MM.1S (cell line): ENCODE data around the gene NSD2.

Experiments used
- DNase-seq: peaks from one replicate; pipeline ENCODE4 v3.0.0-alpha.2; 2015
- H2AFZ ChIP-seq: fragments of 300-600 bp; sonication (generic); 2 replicates; pipeline ENCODE4 v1.6.0; 2016; ENCODE audit warnings: antibody characterized with exemption, low read length
- H3F3A ChIP-seq: fragments of 300-600 bp; sonication (generic); 2 replicates; pipeline ENCODE4 v1.6.1; 2016; ENCODE audit warnings: mild to moderate bottlenecking, antibody characterized with exemption, low read length, moderate library complexity, mixed read lengths; ENCODE audit not compliant: insufficient read depth
- H3K27ac ChIP-seq: fragments of 300-600 bp; sonication (generic); 2 replicates; pipeline ENCODE4 v1.5.1; 2016; ENCODE audit warnings: mild to moderate bottlenecking, low read length
- H3K27me3 ChIP-seq: fragments of 300-600 bp; sonication (generic); replicated peaks from 2 replicates; pipeline ENCODE4 v1.6.0; 2016; ENCODE audit warnings: low read length; ENCODE audit not compliant: insufficient read depth
- H3K36me3 ChIP-seq: fragments of 300-600 bp; sonication (generic); replicated peaks from 2 replicates; pipeline ENCODE4 v1.6.1; 2016; ENCODE audit warnings: mild to moderate bottlenecking, low read length, mixed read lengths; ENCODE audit not compliant: insufficient read depth
- H3K4me1 ChIP-seq: fragments of 300-600 bp; sonication (generic); 2 replicates; pipeline ENCODE4 v1.6.1; 2016; ENCODE audit warnings: low read length, mixed read lengths
- H3K4me2 ChIP-seq: fragments of 300-600 bp; sonication (generic); 2 replicates; pipeline ENCODE4 v1.6.0; 2016; ENCODE audit warnings: low read depth, low read length
- H3K4me3 ChIP-seq: fragments of 300-600 bp; sonication (generic); 2 replicates; pipeline ENCODE4 v1.5.1; 2016; ENCODE audit warnings: low read length, mixed read lengths
- H3K79me2 ChIP-seq: fragments of 300-600 bp; sonication (generic); 2 replicates; pipeline ENCODE4 v1.6.1; 2016; ENCODE audit warnings: mixed run types, low read length, mixed read lengths
- H3K9ac ChIP-seq: fragments of 300-600 bp; sonication (generic); 2 replicates; pipeline ENCODE4 v1.6.1; 2016; ENCODE audit warnings: low read length, mixed read lengths
- H3K9me2 ChIP-seq: fragments of 300-600 bp; sonication (generic); replicated peaks from 2 replicates; pipeline ENCODE4 v1.6.1; 2016; ENCODE audit warnings: mild to moderate bottlenecking, low read length, mixed read lengths; ENCODE audit not compliant: insufficient read depth
- H3K9me3 ChIP-seq: fragments of 300-600 bp; sonication (generic); replicated peaks from 2 replicates; pipeline ENCODE4 v1.6.1; 2016; ENCODE audit warnings: mild to moderate bottlenecking, low read length, mixed read lengths; ENCODE audit not compliant: insufficient read depth
- H4K20me1 ChIP-seq: fragments of 300-600 bp; sonication (generic); 2 replicates; pipeline ENCODE4 v1.6.1; 2016; ENCODE audit warnings: mild to moderate bottlenecking, low read length, moderate library complexity, mixed read lengths; ENCODE audit not compliant: insufficient read depth
- EZH2 ChIP-seq: fragments of 300-600 bp; sonication (generic); optimal IDR thresholded peaks from 2 replicates; pipeline ENCODE3; 2017; ENCODE audit warnings: low read depth, mild to moderate bottlenecking, antibody characterized with exemption, low read length, mixed read lengths
- EZH2phosphoT487 ChIP-seq: fragments of 300-600 bp; sonication (generic); IDR thresholded peaks from 2 replicates; pipeline ENCODE4 v1.6.1; 2018; ENCODE audit warnings: antibody characterized with exemption, low read length
- TF ChIP-seq, protein P1 (sequence below): fragments of 300-600 bp; sonication (generic); IDR thresholded peaks from 2 replicates; pipeline ENCODE4 v1.5.1; 2016; ENCODE audit warnings: antibody characterized with exemption, low read length, mixed read lengths

Gene NSD2

DNA sequence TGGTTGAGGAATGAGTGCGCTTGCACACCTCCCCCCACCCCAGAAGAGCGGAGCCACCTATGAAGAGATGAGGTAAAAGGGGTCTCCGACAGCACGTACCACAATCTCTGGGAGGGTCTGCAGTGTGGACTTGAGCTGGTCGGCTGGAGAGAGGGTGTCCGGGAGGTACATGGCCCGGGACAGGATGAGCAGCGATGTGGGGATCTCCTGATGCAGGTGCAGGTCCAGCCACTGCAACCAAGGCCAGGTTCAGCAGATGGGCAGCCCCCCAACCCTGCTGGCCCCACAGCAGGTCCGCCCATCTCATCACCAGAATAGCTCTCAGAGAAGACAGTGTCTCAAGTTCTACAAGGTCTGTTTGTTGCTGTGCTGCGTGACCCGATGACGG, 47.7 kb upstream of the NSD2 start:
- Histone ChIP-seq H3K36me3 (no peaks in the 10 kb centered on the region), H4K20me1 (no peaks in the 10 kb centered on the region), H3K9ac (no peak overlapping the region), H3F3A (no peaks in the 10 kb centered on the region), H3K4me1 (no peaks in the 10 kb centered on the region), H2AFZ (no peak overlapping the region), H3K9me3 (no peaks in the 10 kb centered on the region), H3K4me3 (no peak overlapping the region), H3K27me3 (no peaks in the 10 kb centered on the region), H3K79me2 (no peaks in the 10 kb centered on the region), H3K9me2 (no peaks in the 10 kb centered on the region), H3K27ac (no peak overlapping the region), H3K4me2 (no peak overlapping the region)
- TF ChIP-seq EZH2phosphoT487 = no peak
- TF ChIP-seq, protein P1, sequence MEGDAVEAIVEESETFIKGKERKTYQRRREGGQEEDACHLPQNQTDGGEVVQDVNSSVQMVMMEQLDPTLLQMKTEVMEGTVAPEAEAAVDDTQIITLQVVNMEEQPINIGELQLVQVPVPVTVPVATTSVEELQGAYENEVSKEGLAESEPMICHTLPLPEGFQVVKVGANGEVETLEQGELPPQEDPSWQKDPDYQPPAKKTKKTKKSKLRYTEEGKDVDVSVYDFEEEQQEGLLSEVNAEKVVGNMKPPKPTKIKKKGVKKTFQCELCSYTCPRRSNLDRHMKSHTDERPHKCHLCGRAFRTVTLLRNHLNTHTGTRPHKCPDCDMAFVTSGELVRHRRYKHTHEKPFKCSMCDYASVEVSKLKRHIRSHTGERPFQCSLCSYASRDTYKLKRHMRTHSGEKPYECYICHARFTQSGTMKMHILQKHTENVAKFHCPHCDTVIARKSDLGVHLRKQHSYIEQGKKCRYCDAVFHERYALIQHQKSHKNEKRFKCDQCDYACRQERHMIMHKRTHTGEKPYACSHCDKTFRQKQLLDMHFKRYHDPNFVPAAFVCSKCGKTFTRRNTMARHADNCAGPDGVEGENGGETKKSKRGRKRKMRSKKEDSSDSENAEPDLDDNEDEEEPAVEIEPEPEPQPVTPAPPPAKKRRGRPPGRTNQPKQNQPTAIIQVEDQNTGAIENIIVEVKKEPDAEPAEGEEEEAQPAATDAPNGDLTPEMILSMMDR = no peak
- no peak for TF ChIP-seq EZH2
- no peak for DNase-seq

DNA sequence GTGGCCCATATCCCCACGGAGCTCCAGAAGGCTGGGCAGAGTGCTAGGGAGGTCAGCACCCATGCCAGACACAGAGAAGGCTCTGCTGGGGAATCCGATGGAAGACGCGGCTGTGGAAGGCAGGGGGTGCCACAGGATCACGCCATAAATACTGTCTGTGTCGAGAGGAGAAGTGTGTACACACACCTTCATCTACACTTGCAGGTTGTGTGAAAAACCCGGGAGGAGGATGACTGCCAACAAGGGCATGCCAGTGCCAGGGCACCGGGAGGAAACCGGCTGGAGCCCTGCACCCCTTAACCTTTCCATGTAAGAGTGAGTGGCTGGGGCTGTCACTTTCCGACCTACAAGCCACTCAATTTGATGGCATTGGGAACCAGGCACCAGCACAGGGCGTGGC, 46.4 kb upstream of the NSD2 start:
- Histone ChIP-seq H3K9me2 (no peaks in the 10 kb centered on the region), H3K9ac (no peak overlapping the region), H3K27ac (no peak overlapping the region), H3K4me3 (no peak overlapping the region), H3K9me3 (no peaks in the 10 kb centered on the region), H3F3A (no peaks in the 10 kb centered on the region), H2AFZ (no peak overlapping the region), H4K20me1 (no peaks in the 10 kb centered on the region), H3K79me2 (no peaks in the 10 kb centered on the region), H3K4me2 (no peak overlapping the region), H3K27me3 (no peaks in the 10 kb centered on the region), H3K4me1 (no peaks in the 10 kb centered on the region), H3K36me3 (no peaks in the 10 kb centered on the region)
- no peak for TF ChIP-seq EZH2phosphoT487
- TF ChIP-seq, protein P1 = no peak
- no peak for TF ChIP-seq EZH2
- no peak for DNase-seq

DNA sequence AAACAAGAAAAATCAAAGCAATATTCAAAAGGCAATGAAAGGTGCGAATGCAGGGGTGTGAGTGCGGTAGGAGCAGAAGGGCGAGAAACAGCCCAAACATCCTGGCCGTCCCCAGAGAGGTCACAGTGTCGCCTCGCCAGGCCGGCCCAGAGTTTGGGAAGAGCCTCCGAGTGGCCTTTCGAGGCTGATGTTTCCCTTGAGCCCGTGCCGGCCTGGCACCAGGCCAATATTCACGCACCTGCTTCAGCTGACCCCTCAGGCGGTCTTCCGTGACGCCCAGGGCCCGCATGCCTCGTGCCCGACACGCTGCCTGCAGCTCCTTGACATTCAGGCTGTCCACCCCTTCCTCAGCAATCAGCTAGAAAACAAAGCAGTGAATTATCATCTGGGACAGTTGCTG, 45.9 kb upstream of the NSD2 start:
- Histone ChIP-seq H3K9ac (no peak overlapping the region), H3K79me2 (no peaks in the 10 kb centered on the region), H3K9me2 (no peaks in the 10 kb centered on the region), H4K20me1 (no peaks in the 10 kb centered on the region), H3K4me1 (no peaks in the 10 kb centered on the region), H3K27me3 (no peaks in the 10 kb centered on the region), H3F3A (no peaks in the 10 kb centered on the region), H3K4me3 (no peak overlapping the region), H3K4me2 (no peak overlapping the region), H3K9me3 (no peaks in the 10 kb centered on the region), H3K27ac (no peak overlapping the region), H2AFZ (no peak overlapping the region), H3K36me3 (no peaks in the 10 kb centered on the region)
- TF ChIP-seq EZH2phosphoT487 = no peak
- TF ChIP-seq EZH2 = no peak
- TF ChIP-seq, protein P1 = no peak
- DNase-seq = no peak
